Activated gamma-delta T cell (primary cell): Measurements from ENCODE around the gene WBP2NL.

Source experiments
- DNase-seq: peaks from one replicate; lab custom pipeline; 2025; lab: John Stamatoyannopoulos, UW

Gene WBP2NL

DNA sequence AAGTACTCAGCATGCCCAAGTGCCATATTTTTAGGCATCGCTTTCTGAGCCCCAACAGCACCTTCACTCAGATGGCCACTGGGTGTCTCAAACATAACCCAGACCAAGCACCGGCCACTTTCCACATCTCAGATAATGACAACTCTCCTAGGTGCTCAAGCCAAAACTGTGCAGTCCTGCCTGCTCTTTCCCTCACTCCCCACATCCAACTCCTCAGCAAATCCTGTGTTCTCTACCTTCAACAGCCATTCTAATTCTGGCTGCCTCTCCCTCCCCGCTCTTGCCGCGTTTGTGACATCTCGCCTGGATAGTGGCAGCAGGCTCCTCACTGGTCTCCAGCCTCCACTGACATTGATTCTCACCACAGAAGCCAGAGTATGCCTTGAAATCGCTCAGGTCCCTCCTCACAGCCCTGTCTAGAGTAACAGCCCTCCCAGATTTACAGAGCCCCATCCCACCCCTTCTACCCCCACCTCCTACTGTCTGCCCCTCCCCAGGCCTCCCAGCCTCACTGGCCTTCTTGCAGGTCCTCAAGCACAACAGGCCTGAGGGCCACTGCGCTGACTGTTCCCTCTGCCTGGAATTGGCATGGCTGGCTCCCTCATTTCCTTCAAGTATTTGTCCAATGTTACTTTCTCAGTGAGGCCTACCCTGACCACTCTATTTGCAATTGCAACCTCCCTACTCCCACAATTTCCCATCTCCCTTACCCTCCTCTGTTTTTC lies 74.2 kb downstream of the WBP2NL start:
- DNase-seq = no peak

DNA sequence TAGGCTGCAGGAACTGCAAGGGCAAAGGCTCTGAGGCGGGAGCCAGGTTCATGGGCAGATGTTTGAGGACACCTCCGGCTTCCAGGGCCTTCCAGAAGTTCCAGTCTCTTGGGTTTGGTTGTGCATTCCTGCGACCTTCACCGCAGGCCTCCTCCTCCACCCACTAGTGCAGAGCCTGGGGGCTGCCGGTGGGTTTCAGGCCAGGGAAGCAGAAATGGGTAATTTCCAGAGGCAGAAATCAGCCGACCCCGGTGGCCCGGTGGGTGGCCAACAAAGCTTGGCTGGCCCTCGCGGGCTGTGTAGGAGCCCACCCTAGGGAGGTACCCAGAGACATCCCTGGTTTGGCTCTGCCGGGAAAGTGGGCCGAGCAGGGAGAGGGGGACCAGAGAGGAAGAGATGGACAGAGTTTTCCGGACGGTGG lies 75.0 kb downstream of the WBP2NL start:
- DNase-seq = no peak

DNA sequence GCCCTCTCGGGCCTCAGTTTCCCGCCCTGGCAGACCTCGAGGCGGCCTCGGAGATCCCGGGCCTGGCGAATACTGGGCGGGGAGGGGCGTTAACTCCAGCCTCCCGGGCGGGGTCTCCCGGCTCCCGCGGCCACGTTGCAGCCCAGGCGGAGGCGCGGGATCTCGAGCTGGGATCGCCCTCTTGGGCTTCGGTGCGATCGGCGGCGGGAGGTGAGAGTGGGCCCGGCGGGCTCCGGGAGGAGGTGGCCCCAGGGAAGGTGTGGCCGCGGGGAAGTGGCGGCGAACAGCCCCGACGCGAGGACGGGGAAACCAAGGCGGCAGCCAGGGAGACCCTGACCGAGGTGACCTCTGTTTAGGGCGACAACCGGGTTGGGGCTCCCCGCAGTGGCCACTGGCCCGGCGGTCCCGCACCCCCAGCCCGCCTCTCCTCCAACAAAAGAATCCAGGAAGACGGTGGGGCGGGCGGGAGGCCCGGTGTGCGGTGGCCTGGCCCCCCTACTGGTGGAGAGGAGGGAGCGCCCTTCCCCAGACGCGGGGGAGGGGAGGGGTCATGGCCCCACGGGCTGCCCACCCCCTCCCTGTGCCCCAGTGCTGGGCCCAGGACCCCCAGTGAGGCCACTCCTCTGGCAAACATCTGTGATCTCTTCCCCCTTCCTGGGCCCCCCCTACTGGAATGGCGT lies 75.7 kb downstream of the WBP2NL start, which contains the start of gene PHETA2:
Gene PHETA2, plus strand, starts transcription at position 117 of the 680 bp plus-strand sequence. CDS start 3,046 bp downstream, outside the sequence.
- no peak for DNase-seq

DNA sequence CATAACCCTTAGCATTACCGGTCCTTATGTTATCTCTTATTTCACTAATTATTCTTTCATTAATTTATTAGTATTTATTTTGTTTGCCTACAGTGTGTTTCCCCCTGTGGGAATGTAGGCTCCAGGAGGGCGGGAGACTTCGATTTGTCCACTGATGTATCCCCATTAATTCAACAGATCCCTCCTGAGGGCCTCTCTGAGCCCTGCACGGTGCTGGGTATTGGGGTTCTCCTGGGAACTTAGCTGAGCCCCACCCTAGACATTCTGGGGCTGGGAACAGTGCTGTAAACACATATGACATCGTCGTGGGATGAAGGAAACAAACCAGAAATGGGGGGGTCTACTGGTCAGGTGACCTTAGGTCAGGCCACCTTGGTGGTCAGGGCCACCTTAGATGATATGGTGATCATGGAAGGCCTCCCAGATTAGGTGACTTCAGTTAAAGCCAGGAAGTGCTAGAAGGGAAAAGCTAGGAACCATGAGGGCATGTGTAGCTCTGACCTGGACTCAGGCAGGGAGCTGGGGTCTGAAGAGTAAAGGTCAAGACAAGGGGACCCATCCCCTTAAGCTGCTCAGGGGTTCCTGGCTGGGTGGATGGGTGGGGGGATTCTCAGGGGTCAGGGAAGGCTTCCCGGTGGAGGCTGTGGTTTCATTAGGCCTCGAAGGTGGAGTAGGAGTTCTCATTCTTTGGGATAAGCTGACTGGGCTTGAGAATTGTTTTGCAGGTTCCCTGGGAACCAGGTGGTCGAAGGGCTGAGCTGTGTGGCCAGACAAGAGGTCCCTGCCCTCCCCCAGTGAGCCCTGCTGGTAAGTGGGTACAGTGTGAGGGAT lies 76.5 kb downstream of the WBP2NL start:
- no peak for DNase-seq

DNA sequence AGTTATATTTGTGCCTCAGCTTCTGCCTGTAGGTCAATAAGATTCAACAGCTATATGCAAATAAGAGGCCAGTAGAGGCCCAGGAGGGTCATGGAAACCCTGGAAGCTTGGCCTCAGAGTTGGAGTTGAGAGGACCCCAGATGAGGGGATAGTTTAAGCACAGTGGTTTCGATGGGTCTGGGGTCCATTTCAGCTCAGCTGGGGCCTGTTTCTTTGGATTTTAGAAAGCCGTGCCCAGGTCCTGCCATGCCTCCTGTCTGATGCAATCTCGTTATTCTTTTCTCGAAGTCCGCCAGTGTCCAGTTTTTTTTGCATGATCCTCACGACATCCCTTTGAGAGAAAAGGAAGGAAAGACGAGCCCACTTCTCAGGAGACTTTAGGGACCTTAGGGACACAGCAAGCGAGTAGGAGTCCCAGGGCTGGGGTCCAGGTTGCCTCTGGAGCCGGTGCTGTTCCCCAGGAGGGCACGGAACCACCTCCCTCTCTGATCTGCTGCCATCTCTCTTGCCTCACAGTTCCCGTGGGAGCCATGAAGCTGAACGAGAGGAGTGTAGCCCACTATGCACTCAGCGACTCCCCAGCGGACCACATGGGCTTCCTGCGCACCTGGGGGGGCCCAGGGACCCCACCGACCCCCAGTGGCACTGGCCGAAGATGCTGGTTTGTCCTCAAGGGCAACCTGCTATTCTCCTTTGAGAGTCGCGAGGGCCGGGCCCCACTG lies 78.3 kb downstream of the WBP2NL start:
- DNase-seq = no peak

DNA sequence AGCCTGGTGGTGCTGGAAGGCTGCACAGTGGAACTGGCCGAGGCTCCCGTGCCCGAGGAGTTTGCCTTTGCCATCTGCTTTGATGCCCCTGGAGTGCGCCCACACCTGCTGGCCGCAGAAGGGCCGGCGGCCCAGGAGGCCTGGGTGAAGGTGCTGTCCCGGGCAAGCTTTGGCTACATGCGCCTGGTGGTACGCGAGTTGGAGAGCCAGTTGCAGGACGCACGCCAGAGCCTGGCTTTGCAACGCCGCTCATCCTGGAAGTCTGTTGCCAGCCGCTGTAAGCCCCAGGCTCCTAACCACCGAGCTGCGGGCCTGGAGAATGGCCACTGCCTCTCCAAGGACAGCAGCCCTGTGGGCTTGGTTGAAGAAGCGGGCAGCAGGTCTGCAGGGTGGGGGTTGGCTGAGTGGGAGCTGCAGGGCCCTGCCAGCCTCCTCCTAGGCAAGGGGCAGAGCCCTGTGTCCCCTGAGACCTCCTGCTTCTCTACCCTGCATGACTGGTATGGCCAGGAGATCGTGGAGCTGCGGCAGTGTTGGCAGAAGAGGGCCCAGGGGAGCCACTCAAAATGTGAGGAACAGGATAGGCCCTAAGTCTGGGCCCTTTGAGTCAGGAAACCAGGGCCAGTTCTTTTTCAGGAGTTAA lies 79.0 kb downstream of the WBP2NL start:
- no peak for DNase-seq
